HG02642 (cell line): Measurements from ENCODE around the gene FOXF1.

Experiments used
- ATAC-seq: cut with Tn5 transposase; IDR thresholded peaks from one replicate; pipeline ENCODE4 v1.9.1; 2021; ENCODE audit warnings: mild to moderate bottlenecking; ENCODE audit not compliant: unreplicated experiment, poor library complexity

FOXF1 gene

DNA sequence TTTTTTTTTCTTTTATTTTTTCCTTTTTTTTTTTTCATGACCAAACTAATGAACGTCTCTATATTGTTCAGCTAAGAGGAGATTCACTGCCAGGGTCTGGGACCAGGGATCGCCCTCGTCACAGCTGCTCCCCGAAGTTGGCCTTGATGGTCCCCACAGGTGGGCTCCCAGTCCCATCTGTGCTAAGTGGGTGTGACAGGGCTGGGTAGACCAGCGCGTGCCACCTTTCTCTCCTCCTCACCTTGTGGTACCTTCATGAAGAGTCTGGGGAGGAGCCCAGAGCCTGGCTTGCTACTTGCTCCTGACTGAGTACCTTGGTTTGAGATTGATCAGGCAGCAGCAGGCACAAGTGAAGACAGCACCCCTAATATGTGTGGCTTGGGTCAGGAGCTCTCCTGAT, 6.5 kb upstream of the FOXF1 start:
- no peak for ATAC-seq

DNA sequence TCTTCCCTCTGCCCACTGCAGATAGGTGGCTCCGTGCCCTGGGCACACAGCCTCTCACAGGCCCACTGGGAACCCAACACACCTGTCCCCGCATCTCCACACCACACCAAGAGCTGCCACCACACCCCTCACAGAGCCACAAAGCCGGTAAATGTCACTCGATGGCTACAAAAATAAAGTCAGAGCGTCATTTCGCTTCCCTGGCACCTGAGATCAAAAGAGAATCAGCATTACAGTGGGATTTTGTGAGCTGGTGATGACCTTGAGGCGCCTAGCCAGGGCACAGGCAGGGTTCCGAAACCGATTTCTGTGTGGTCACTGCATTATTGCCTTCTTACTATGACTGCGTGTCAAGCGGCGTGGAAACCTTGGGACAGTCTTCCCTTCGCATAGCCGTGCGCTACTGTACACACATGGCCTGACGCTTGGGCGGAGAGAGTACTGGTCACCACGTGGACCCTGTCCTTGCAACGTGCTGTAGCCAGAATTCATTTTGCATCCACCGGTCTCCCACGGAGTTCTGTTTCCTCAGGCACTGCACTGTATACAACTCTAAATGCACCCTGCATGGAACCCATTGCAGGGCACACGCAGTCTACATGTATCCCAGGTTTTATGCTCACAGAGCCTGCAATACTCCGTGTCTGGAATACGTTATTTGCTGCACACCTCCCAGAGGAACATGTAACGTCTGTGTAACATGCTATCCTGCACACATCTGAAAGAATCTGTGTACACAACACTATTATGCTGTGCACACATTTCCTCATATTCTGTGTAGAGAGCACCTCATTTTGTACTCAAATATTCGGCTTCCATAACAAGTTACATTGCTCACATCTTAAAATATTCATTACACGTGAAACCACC, 5.8 kb upstream of the FOXF1 start:
- no peak for ATAC-seq

DNA sequence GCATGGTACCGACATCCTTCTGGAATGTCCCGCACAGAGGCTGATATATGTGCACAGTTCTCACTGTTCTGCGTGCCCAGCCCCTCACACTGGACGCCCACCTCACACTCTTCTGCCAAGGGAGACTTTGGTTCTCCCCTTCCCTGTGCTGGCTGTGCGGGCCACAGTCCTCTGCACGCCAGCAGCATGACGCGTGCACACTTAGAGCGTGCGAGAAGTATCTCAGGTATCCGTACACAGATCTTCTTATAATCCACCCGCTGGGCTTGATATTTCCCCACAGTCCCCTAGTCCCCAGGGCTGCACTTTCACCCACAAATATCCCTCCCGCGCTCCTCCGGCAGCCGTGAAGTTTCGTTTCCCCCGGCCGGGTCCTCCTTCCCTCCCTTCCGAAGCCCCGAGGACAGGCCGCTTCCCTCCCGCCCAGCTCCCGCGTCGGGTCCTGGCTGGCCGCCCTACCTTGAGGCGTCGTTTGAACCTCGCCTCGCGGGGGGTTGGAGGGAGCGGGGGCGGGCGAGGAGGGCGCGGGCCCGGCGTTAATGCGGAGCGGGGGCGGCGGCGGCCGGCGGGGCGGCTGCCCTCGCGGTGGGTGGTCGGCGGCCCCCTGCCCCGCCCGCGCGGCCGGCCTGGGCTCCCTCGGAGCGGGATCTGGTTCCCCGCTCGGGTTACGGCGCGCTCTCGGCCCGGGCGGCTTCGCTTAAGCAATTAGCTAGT, 5.0 kb upstream of the FOXF1 start:
- ATAC-seq: no peak

DNA sequence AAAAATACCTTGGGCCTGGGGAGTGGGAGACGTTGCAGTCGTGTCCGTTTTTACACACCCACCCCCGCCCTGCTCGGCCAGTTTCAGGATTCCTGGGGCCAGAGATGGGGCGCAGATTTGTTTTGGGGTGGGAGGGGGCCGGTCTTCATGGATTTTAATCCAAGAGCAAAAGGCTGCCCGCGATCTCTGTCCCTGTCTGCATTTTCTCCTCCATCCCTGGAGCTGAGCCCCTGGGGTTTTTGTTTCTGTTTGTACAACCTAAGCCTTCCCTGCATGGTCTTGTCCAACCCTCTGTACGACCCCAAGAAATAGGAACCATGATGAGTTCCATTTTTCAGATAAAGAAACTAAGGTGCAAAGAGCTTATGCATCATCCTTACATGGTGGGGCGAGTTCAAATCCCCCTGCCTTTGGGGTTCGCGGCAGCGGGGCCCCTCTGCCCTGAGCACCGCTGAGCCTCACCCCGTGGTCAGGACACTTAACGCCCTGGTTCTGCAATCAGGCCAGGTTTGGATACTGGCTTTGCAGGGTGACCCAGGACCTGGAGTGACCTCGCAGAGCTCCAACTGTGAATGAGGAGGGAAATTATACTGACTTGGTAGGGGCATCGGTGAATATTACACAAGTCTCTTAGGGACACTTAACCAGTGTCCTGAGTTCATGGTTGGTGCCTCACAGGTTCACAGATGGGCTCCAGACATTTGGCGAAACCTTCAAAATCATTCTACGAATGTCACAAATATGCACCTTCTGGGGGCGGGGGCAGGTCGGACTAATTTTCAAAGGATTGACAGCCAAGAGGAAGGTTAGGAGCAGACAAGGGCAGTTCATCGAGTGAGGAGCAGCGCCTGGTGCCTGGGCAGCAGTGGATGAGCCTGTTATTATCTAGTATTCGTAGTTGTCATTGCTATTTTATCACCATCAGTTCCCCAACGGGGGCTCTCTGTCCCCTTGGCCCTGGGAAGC, 4.1 kb upstream of the FOXF1 start:
- no peak for ATAC-seq

DNA sequence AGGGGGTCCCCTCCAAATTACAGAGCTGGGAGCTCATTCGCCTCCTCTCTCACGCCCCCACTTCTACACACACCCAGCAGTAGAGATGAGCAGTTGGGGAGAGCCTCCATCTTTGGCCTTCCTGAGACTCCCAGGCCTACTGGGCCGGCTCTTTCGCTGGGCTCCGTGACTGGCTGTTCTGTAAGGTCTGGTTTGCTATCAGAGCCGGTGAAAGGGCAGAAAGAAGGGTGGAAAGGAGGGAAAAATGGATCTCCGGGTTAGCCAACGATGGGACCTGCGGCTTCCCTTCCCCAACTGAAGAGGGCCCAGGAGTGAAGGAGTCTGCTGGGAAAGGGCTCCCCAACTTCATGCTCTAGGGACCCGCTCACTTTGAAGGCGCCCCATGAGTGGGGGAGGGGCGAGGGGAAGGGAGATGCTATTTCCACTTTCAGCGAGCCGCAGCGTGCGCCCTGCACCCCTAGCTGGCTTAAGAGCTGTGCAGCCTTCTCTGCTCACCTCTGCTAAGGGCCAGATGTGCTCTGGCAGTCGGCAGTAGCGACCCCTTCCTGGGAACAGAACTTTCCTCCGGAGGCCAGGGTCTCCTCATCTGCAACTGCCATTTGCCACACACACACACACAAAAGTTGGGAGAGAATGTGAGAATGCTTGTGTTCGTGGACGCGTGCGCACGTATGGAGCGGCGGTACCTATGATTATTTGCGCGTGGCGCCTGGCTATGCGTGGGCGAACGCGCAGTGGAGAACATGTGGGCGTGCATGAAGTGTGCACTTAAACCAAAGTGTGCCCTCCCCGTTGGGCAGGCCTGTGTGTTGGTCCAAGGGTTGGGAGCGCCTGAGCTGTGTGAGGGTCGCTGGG, 2.9 kb upstream of the FOXF1 start:
- no peak for ATAC-seq

DNA sequence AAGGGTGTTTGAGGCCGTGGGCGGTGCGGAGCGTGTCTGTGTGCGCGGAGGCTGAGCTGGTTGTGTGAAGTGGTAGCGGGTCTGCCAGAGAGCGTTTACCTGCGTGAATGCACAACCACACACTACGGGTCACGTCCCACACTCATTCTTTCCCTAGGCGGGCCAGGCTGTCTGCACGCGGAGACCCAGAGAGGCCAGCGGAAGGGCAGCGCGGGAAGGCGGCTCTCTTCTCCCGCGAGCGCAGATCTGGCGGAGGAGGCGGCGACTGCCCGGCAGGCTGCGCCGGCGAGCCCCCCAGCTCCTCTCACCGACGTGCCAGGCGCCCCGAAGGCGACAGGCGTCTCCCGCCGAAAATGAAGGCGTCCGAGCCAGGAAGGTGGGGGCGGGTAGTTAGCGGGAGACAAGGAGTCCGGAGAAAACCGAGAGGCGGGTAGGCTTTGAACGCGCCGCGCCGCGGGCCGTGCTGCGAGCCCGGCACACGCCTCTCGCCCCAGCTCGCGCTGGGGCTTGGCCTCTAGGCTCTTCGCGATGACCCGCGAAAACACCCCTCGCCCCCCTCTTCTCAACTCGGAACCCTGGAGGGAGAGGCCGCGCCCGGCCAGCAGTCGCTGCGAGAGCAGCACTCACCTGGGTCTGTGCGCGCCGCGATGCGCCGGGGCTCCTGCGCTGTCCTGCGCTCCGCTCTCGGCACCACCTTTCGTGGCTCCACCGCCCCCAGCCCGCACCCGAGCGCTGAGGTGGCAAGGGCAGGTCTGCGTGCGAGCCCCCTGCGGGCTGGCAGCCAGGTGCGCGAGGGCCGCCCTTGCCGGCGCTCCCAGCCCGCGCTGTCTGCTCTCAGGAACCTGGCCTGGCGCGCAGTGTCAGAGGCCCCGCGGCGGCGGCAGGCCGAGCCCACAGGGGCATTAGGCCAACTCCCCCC, 2.0 kb upstream of the FOXF1 start:
- ATAC-seq: no peak

DNA sequence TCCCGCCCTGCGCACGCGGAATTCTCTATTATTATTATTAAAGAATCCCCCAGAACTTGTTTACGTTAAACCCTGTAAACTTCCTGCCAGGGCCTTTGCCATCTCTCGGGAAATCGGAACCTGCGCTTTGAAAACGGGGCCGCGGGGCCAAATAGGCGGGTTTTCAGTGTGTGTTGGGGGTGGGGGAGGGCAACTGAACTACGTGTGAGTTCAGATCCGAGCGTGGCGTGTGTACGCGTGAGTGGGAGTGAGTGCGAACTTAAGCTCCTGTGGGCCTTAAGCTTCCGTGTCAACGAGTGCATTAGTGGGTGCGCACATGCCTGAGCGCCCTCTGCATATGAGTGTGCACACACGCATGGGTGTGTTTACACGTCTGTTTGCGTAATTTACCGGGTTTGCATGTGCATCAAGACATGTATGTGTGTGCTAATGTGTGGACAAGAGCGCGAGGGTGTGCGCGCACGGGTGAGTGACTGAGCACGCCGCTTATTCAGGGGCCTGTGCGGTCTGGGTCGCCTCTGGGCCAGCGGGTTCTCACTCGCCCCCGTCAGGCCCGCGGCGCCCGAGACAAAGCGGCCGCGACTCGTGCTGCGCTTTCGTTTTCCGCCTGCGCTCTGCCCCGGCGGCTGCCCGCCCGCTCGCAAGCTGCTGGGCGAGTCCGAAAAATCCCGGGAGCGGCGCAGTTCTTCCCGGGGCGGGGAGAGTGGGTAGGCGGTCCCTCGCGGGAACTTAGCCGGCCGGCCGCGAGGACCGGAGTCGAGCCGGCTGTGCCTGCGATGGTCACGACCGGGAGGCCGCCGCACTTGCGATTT, 1.2 kb upstream of the FOXF1 start:
- ATAC-seq: no peak

DNA sequence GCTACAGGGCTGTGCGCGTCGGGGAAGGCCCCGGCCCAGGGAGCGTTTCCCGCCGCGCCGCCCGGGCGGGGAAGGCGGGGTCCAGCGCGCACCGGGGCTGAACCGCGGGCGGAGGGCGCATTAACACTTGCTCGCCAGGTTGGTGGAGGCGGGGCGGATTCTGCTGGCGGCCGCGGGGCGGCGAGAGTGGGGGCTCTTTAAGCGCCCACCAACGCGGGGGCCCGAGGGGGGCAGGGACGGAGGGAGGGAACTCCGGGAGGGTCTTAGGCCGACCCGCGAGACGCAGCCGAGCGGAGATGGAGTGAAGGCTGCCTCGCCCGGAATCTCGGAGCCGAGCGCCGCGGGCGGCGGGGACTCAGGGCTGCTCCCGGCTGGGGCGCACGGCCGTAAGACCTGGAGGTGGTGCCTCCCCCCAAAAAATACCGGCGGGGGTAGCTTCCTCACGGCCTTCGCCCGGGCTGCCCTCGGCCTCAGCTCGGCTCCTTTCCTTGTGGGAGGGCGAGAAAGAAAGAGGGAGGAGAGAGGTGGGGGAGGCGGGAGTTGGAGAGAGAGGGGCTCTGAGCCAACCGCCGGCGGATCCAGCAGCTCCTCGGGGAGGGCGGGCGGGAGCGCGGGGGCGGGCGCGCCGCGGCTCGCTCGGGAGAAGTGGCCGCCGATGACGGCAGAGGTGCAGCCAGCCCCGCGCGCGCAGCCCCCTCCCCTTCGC, 415 bp upstream of the FOXF1 start:
- ATAC-seq: no peak

DNA sequence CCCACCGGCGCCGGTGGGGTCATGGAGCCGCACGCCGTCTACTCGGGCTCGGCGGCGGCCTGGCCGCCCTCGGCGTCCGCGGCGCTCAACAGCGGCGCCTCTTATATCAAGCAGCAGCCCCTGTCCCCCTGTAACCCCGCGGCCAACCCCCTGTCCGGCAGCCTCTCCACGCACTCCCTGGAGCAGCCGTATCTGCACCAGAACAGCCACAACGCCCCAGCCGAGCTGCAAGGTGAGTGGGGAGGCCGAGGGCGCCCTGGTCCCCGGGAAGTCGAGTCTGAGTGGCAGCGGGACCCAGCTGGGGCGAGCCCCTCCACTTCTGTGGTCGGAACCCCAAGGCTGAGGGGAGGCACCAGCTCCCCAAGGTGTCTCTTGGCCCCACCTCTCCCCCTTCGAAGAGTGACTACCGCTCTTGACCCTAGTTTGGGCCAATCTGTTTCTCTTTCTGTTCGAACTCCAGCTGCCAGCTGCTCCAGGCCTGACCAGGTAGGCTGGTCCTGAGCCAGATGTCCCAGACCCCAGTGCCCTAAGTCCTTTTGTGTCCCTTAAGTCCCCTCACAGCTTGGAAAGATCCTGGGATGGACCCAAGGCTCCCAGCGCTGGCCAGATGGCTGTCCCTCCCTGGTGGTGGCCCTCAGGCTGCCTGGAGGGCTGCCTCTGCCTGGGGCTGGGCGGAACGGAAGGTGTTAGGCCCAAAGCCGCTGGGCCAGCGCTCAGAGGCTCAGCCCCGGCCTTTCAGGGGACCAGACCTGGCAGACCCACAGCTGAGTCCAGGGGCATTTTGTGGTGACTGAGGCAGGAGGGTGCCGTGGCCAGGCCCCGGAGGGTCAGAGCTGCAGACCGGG, 1.2 kb downstream of the FOXF1 start:
- no peak for ATAC-seq

DNA sequence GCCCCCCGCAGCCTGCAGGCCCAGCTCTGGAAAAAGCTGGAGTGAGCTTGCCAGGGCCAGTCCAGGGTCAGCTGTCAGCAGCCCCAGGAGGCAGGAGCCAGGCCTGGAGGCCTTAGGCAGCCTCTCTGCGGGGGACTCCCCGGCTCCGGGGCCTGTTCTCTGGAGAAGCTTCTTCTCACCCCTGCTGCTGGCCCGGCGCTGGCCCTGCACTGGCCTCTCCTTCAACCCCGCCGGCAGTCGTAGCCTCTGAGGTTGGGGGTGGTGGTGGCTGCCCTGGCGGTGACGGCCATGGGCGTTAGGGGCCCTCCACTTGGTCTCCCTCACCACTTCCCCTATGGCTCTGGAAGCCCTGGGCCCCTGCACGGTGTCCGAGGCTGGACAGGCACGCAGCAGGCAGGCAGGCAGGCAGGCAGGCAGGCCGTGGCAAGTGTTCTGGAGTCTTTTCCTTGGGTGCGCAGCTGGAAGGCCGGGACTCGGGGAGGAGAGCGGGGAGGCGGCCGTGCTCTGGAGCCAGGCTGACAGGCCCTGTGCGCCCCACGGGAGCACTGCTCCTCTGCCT, 2.1 kb downstream of the FOXF1 start:
- ATAC-seq: no peak

DNA sequence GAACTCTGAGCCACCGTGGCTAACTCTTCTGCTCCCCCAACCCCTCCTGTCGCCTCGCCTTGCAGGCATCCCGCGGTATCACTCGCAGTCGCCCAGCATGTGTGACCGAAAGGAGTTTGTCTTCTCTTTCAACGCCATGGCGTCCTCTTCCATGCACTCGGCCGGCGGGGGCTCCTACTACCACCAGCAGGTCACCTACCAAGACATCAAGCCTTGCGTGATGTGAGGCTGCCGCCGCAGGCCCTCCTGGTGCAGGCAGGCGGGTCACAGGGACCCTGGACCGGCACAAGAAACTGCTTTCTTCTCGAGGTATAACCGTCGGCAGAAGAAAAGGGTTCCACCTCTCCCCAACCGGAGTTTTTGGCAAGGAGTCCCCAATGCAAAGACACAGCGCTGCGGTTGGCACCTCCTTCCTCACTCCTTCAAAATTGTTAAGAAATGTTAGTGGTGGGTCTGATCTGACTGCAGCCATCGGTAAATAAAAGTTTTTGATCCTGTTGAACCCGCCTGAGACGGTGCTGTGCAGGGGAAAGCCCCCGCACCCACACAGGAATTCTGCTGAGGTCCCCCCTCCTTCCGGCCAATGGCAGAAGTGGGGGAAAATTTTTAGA, 2.6 kb downstream of the FOXF1 start:
- ATAC-seq: no peak

DNA sequence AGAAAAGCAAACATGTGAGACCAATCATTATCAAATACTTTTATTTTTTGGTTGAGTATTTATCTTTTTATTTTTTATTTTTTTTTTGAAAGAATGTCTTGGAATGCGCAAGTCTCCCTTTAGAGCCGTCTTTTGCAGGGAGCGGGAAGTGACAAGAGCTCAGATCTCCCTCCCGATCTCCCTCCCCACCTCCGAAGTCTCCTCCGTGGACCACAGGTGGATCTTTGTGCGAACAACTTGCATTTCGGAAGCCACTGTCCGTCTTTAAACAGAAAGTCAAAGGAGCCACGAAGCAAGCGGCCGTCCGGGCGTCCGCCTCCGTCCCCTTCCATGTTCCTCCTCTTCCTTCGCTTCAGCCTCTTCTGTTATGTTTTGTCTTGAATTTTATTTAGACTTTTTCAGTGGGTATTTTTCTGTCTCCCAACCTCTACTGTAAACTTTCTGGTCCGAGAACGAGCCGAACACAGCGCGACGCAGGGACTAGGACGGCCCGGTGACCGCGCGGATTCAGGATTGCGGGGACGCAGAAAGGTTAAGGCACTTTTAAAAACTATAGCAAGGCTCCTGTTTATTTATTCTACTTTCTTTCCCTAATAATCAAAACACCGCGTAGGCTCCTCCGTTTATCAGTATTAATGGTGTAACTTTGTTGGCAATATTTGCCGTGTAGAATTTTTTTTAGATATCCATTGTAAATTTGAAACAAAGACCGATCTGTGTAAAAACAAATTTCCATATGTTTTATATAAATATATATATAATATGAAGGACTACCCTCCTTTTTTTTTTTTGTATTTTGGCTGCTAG, 3.3 kb downstream of the FOXF1 start:
- ATAC-seq: no peak

DNA sequence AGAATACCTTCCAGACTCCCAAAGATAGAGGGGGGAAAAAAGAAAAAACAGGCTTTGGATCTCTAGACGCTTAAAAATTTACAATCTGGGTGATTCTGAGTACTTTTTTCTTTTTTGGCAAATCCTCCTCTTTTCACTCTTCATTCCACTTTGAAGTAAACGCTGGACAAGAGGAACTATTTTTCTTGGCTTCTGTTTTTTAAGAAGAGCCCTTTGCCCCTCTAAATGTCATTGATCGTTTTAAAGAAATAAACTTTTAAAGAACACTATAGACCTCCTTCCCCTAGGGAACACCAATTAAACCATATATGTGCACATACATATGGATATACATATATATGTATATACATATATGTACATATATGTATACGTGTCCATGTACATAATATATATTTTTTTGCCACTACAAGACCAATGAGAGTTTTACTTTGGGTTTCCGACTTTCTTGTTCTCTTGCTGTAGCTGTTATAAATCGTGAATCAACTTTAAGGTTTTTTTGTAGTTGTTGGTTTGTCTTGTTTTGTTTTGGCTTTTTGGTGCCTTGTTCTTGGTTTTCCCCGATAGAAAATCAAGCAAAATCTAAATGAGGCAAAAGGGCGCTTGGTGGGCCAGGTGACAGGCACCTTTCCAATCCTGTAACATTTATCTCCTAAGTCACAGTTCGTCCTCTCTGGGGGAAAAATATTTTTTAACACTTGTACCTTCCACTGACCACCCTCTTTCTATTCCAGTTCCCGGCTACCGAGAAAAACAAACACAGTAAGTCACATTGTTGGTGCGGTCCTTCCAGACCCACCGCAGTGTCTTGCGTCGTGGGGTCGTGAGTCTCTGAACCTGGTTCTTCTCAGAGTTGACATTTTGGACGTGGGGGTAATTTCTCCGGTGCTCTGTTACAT, 4.4 kb downstream of the FOXF1 start:
- no peak for ATAC-seq

DNA sequence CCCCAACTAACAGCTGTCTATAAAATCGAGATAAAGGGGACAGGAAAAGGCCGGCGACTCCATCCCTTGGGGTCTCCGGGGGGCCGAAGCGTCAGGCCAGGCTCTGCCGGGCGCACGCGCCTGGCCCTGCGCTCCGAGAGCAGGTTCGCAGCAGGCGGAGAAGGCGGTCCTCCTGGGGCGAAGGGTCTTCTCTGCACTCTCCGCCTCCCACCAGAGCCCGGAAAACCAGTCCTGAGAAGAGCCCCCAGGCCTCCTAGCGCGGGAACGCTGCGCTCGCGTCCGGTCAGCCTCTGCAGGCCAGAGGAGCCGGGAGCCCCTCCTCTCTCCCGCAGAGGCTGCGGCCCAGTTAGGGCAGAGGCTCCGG, 5.1 kb downstream of the FOXF1 start:
- no peak for ATAC-seq
